HCT116 (cell line): Measurements from ENCODE around the gene APBB2. TPM values are rescaled to one million over a fixed set of nuclear protein-coding genes. Genes with fewer than 3 reads are reported as not detected.

Experiments used
- ATAC-seq: fragments of 200-7000 bp; cut with Tn5 transposase; 2 replicates; pipeline ENCODE4 v1.9.1; 2020; ENCODE audit warnings: mild to moderate bottlenecking, moderate library complexity
- BruUV-seq: library from RNA; stranded (reverse); fragments of 400-500 nt; replicated peaks from 2 replicates; lab custom pipeline; 2021; lab: Mats Ljungman, UMichigan
- CTCF ChIA-PET: fragments of 300-600 bp; sonication (Branson Sonifier 250); formaldehyde crosslinking; loops from one replicate; lab custom pipeline; 2021; ENCODE audit warnings: antibody characterized with exemption; lab: Charles Lee
- POLR2A ChIA-PET: fragments of 300-600, 350-600 bp; sonication (Branson Sonifier 250); formaldehyde crosslinking; loops from one replicate; lab custom pipeline; 2021; ENCODE audit warnings: antibody characterized with exemption; lab: Charles Lee
- RAD21 ChIA-PET, 2 experiments: fragments of 300-600 bp; sonication (Branson Sonifier 250); formaldehyde crosslinking; loops; one replicate each; lab custom pipeline; 2023; ENCODE audit warnings: low total read pairs in 2 of 2; ENCODE audit not compliant: uncharacterized antibody in 2 of 2, unreplicated experiment in 2 of 2, low non-redundant PET in 1 of 2; lab: Charles Lee
- DNase-seq: peaks from one replicate; pipeline ENCODE4 v3.0.0-alpha.2; 2010; ENCODE audit warnings: low read depth, low spot score
- H2AFZ ChIP-seq: fragments of 200-600 bp; shearing (Covaris generic), sonication (generic); 2 replicates; pipeline ENCODE4 v1.6.1; 2017; ENCODE audit warnings: low read depth, mixed run types, mixed read lengths, antibody characterized with exemption, low read length; ENCODE audit not compliant: poor library complexity, severe bottlenecking
- H3K27ac ChIP-seq: 2 replicates; pipeline ENCODE4 v1.5.1; 2012; ENCODE audit warnings: low read depth, low read length
- H3K27me3 ChIP-seq: fragments of 200-600 bp; sonication (generic); 2 replicates; pipeline ENCODE4 v1.6.1; 2016; ENCODE audit warnings: mixed run types, low read length, mixed read lengths; ENCODE audit not compliant: insufficient read depth
- H3K36me3 ChIP-seq, 2 experiments: fragments of 200-500 bp in 1 of 2; fragments of 200-600 bp in 1 of 2; sonication (Bioruptor generic) in 1 of 2; sonication (generic) in 1 of 2; 2 replicates each; pipeline versions ENCODE4 v1.5.1 to v1.6.1; 2014 to 2016; ENCODE audit warnings: low read length in 2 of 2, inconsistent platforms in 1 of 2, mixed read lengths in 1 of 2, mixed run types in 1 of 2; ENCODE audit not compliant: insufficient read depth in 2 of 2, control insufficient read depth in 1 of 2
- H3K4me1 ChIP-seq, 2 experiments: fragments of 200-600 bp in 1 of 2; sonication (generic) in 1 of 2; 2 replicates each; pipeline versions ENCODE4 v1.5.1 to v1.6.1; 2012 to 2017; ENCODE audit warnings: low read length in 2 of 2, inconsistent platforms in 1 of 2, mild to moderate bottlenecking in 1 of 2, mixed read lengths in 1 of 2, mixed run types in 1 of 2, moderate library complexity in 1 of 2; ENCODE audit not compliant: insufficient read depth in 2 of 2, control insufficient read depth in 1 of 2
- H3K4me2 ChIP-seq: fragments of 200-600 bp; sonication (generic); 2 replicates; pipeline ENCODE4 v1.6.1; 2017; ENCODE audit warnings: mixed run types, low read length, mixed read lengths
- H3K4me3 ChIP-seq, 2 experiments: fragments of 200-600 bp in 1 of 2; sonication (generic) in 1 of 2; replicated peaks in 1 of 2; 2 replicates each; pipeline ENCODE4 v1.5.1; 2011 to 2016; ENCODE audit warnings: low read length in 2 of 2, control low read depth in 1 of 2, low read depth in 1 of 2, mild to moderate bottlenecking in 1 of 2, mixed read lengths in 1 of 2, mixed run types in 1 of 2
- H3K79me2 ChIP-seq: fragments of 200-600 bp; sonication (generic); 2 replicates; pipeline ENCODE4 v1.6.1; 2017; ENCODE audit warnings: mild to moderate bottlenecking, mixed run types, low read length, moderate library complexity, mixed read lengths; ENCODE audit not compliant: insufficient read depth
- H3K9ac ChIP-seq: fragments of 200-600 bp; sonication (generic); 2 replicates; pipeline ENCODE4 v1.6.1; 2016; ENCODE audit warnings: low read length, mixed read lengths
- H3K9me2 ChIP-seq: fragments of 200-600 bp; sonication (generic), shearing (Covaris generic); 2 replicates; pipeline ENCODE4 v1.6.1; 2017; ENCODE audit warnings: mixed run types, mild to moderate bottlenecking, moderate library complexity; ENCODE audit not compliant: insufficient read depth
- H3K9me3 ChIP-seq, 2 experiments: fragments of 200-500 bp in 1 of 2; fragments of 200-600 bp in 1 of 2; sonication (Bioruptor generic) in 1 of 2; sonication (generic) in 1 of 2; 2 replicates each; pipeline ENCODE4 v1.6.1; 2014 to 2017; ENCODE audit warnings: low read length in 2 of 2, mixed read lengths in 2 of 2, inconsistent platforms in 1 of 2, low read depth in 1 of 2, mild to moderate bottlenecking in 1 of 2, mixed run types in 1 of 2, moderate library complexity in 1 of 2; ENCODE audit not compliant: control insufficient read depth in 1 of 2, insufficient read depth in 1 of 2
- H4K20me1 ChIP-seq: fragments of 200-600 bp; sonication (generic), shearing (Covaris generic); 2 replicates; pipeline ENCODE4 v1.6.1; 2017; ENCODE audit warnings: mixed run types, mild to moderate bottlenecking, moderate library complexity; ENCODE audit not compliant: insufficient read depth
- CEBPB ChIP-seq: IDR thresholded peaks from 2 replicates; pipeline ENCODE4 v1.6.1; 2012; ENCODE audit warnings: low read depth
- CTCF ChIP-seq, 3 experiments: fragments of 200-600 bp in 1 of 3; sonication (generic) in 1 of 3; IDR thresholded peaks in 2 of 3; conservative IDR thresholded peaks in 1 of 3; 2 replicates each; pipeline ENCODE4 v1.5.1; 2012 to 2017; ENCODE audit warnings: low read depth in 2 of 3, low read length in 2 of 3, antibody characterized with exemption in 1 of 3, borderline replicate concordance in 1 of 3, control low read depth in 1 of 3, mild to moderate bottlenecking in 1 of 3, mixed read lengths in 1 of 3, mixed run types in 1 of 3, moderate library complexity in 1 of 3; ENCODE audit not compliant: insufficient read depth in 1 of 3
- EGR1 ChIP-seq: IDR thresholded peaks from 2 replicates; pipeline ENCODE4 v1.6.1; 2012; ENCODE audit warnings: low read depth
- ELF1 ChIP-seq: IDR thresholded peaks from 2 replicates; pipeline ENCODE4 v1.6.1; 2012; ENCODE audit warnings: low read depth, borderline replicate concordance
- EZH2 ChIP-seq: fragments of 200-600 bp; sonication (generic); IDR thresholded peaks from 2 replicates; pipeline ENCODE4 v1.6.1; 2017; ENCODE audit warnings: antibody characterized with exemption, mixed run types
- EZH2phosphoT487 ChIP-seq: fragments of 200-600 bp; IDR thresholded peaks from 2 replicates; pipeline ENCODE4 v1.6.1; 2018; ENCODE audit warnings: antibody characterized with exemption, borderline replicate concordance
- RAD21 ChIP-seq: IDR thresholded peaks from 2 replicates; pipeline ENCODE4 v1.6.1; 2012; ENCODE audit warnings: low read depth, mild to moderate bottlenecking
- REST ChIP-seq: IDR thresholded peaks from 2 replicates; pipeline ENCODE4 v1.6.1; 2012; ENCODE audit warnings: low read depth
- SIN3A ChIP-seq: IDR thresholded peaks from 2 replicates; pipeline ENCODE4 v1.6.1; 2012; ENCODE audit warnings: low read depth
- SP1 ChIP-seq: IDR thresholded peaks from 2 replicates; pipeline ENCODE4 v1.6.1; 2012; ENCODE audit warnings: low read depth
- SRF ChIP-seq: IDR thresholded peaks from 2 replicates; pipeline ENCODE4 v1.6.1; 2012; ENCODE audit warnings: low read depth
- TCF7L2 ChIP-seq: IDR thresholded peaks from 2 replicates; pipeline ENCODE4 v1.7.0; 2011; ENCODE audit warnings: borderline replicate concordance, inconsistent platforms; ENCODE audit not compliant: insufficient read depth, insufficient read length; ENCODE audit errors: extremely low read depth
- YY1 ChIP-seq: IDR thresholded peaks from 2 replicates; pipeline ENCODE4 v1.6.1; 2011; ENCODE audit warnings: low read length, low read depth, moderate library complexity, mild to moderate bottlenecking; ENCODE audit not compliant: insufficient replicate concordance; ENCODE audit errors: extremely low read depth
- ZFX ChIP-seq: fragments of 450-650 bp; IDR thresholded peaks from 2 replicates; pipeline ENCODE4 v1.6.1; 2017
- intact Hi-C: fragments of 100-400 bp; cut with micrococcal nuclease; formaldehyde crosslinking; loops from 2 replicates; pipeline ENCODE4 v1.10.0; 2022
- total RNA-seq: library from RNA; stranded (reverse); gene quantifications from one replicate; pipeline ENCODE4 v1.2.1, GENCODE V29; 2021; ENCODE audit not compliant: unreplicated experiment

APBB2 gene
- total RNA-seq, 1 experiment from 2014 or later: 72.5 TPM

- TF ChIP-seq SP1: no peak
Measured at GRCh38 chr4:40967550-40967949, 246.8 kb downstream of the APBB2 start (continued).

- Histone ChIP-seq H3K4me3 (no peak overlapping the region), H4K20me1 (no peaks in the 10 kb centered on the region), H3K9ac (no peak overlapping the region), H2AFZ (no peak overlapping the region), H3K36me3 (no peaks in the 10 kb centered on the region), H3K27ac (no peak overlapping the region), H3K4me1 (no peaks in the 10 kb centered on the region), H3K9me3 (0 out of 4 replicates have a peak, but pooled peaks cover 0 to under 1% of the 10 kb centered on the region in 2 experiments), H3K4me2 (no peak overlapping the region), H3K9me2 (no peaks in the 10 kb centered on the region), H3K27me3 (no peaks in the 10 kb centered on the region), H3K79me2 (peaks cover 6% of the 10 kb centered on the region; the same call in 1 of the 2 replicates)
- no TSS peak for BruUV-seq
- TF ChIP-seq ZFX: no peak
- TF ChIP-seq CEBPB: no peak
- TF ChIP-seq EZH2: no peak
- no peak for TF ChIP-seq TCF7L2
- TF ChIP-seq CTCF (IDR thresholded peaks at IDR 0.05 in 2 of 3, conservative IDR thresholded peaks at IDR 0.05 in 1 of 3; ENCODE audit: borderline replicate concordance in 1 of 3, insufficient read depth in 1 of 3, low read depth in 2 of 3, low read length in 2 of 3): no peak
- TF ChIP-seq SIN3A: no peak
- TF ChIP-seq SRF: no peak
- no peak for TF ChIP-seq REST
- no peak for TF ChIP-seq RAD21
- no peak for TF ChIP-seq YY1
- no peak for TF ChIP-seq ELF1
- no peak for TF ChIP-seq EGR1
- TF ChIP-seq EZH2phosphoT487: no peak
- ChIA-PET CTCF (no interaction called here), RAD21 (no interaction called here), POLR2A (no interaction called here)
- DNase-seq (no peak), ATAC-seq (no peak)
- intact Hi-C loops: no loop called here
Measured at GRCh38 chr4:40966091-40966490, 248.3 kb downstream of the APBB2 start.
